ENCODE data around the gene TMEM167A.
"Not testable (repeated sequence)": the region's sequence is repeated elsewhere in the genome, so short reads cannot be mapped to it uniquely, and the experiment has no call there.

TMEM167A gene

DNA sequence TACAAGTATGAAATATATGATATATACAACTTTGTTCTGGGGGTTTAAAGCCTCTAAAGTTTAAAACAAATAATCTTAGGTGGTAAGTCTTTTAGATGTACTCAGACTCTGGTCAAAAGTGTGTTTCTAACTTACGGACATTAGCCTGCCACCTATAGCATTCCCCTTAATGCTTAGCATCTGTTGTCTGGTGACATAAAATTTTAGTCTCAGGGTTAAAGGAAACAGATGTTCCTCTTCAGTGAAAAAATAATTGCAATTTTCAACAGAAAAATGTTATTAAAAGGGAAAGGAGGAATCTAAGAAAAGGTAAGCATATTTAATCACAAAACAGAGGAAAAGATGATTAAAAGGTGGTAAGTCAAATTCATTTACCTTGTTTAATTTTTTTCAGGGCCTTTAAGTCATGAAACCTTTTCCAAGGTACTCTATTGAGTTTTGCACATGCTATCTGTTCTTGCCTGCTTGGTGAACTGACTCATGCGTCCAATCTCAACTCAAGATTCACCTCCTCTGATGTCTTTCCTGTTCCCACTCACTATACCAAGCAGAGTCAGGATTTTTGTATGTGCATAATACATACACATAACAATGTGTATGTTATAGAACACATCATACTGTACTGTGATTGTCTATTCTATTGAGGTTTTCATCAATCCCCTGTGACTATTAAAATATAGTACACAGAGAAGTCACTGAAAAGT is 7.9 kb downstream of the TMEM167A start:
- peaks cover 0 to 26% (median 5%) of the 10 kb centered on the region in 4 experiments for H3K36me3 ChIP-seq (ENCODE audit: control insufficient read depth in 4 of 4, insufficient read depth in 4 of 4, low read length in 3 of 4)
- peak in 2 of 3 donors; percentile 65 to 79 for DNase-seq
- peak overlapping the region in 1 of 7 experiments; percentile 7 for H3K4me3 ChIP-seq (ENCODE audit: control insufficient read depth in 1 of 7, extremely low read depth in 1 of 7, insufficient read depth in 4 of 7, low read depth in 2 of 7, low read length in 6 of 7)
- no peaks in the 10 kb centered on the region for H3K9me3 ChIP-seq (ENCODE audit: control extremely low read depth in 1 of 5, control insufficient read depth in 4 of 5, insufficient read depth in 2 of 5, low read depth in 1 of 5, low read length in 4 of 5)
- POLR2A ChIA-PET, result no interaction called here
- H3K4me1 ChIP-seq (ENCODE audit: control extremely low read depth in 1 of 4, control insufficient read depth in 4 of 4, insufficient read depth in 4 of 4, low read length in 3 of 4), result peaks cover 9 to 19% (median 17%) of the 10 kb centered on the region in 4 experiments
- no peaks in the 10 kb centered on the region for H3K27me3 ChIP-seq (replicated peaks in 2 of 5; ENCODE audit: control insufficient read depth in 4 of 5, insufficient read depth in 5 of 5, low read length in 4 of 5)
- CTCF ChIA-PET, result no interaction called here
- WGBS (ENCODE audit: insufficient coverage), result no CpG with 5 or more reads among the region's 2 CpGs
- H3K27ac ChIP-seq (ENCODE audit: insufficient read depth in 1 of 2, low read depth in 1 of 2, low read length in 2 of 2, poor library complexity in 1 of 2, severe bottlenecking in 2 of 2), result peak overlapping the region; percentile 31 to 42

DNA sequence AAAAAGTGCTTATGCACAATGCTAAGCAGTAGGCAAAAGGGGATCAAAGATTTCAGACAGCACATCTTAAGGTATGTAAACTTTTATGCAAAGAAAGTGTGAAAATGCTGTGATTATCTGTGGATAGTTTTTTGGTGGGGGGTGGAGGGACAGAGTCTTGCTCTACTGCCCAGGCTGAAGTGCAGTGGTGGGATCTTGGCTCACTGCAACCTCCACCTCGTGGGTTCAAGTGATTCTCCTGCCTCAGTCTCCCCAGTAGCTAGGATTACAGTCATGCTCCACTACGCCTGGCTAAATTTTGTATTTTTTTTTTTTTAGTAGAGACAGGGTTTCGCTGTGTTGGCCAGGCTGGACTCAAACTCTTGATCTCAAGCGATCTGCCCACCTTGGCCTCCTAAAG is 9.8 kb downstream of the TMEM167A start:
- CTCF ChIA-PET; H3K9me3 ChIP-seq (ENCODE audit: control extremely low read depth in 1 of 5, control insufficient read depth in 4 of 5, insufficient read depth in 2 of 5, low read depth in 1 of 5, low read length in 4 of 5); H3K27ac ChIP-seq (ENCODE audit: insufficient read depth in 1 of 2, low read depth in 1 of 2, low read length in 2 of 2, poor library complexity in 1 of 2, severe bottlenecking in 2 of 2); H3K4me3 ChIP-seq (ENCODE audit: control insufficient read depth in 1 of 7, extremely low read depth in 1 of 7, insufficient read depth in 4 of 7, low read depth in 2 of 7, low read length in 6 of 7); POLR2A ChIA-PET; DNase-seq; H3K27me3 ChIP-seq (replicated peaks in 2 of 5; ENCODE audit: control insufficient read depth in 4 of 5, insufficient read depth in 5 of 5, low read length in 4 of 5): not testable (repeated sequence)
- H3K36me3 ChIP-seq (ENCODE audit: control insufficient read depth in 4 of 4, insufficient read depth in 4 of 4, low read length in 3 of 4), result peaks cover 0 to 27% (median 6%) of the 10 kb centered on the region in 4 experiments
- peaks cover 9 to 19% (median 17%) of the 10 kb centered on the region in 4 experiments for H3K4me1 ChIP-seq (ENCODE audit: control extremely low read depth in 1 of 4, control insufficient read depth in 4 of 4, insufficient read depth in 4 of 4, low read length in 3 of 4)
- 100% methylated on average over 2 of the region's 4 CpGs for WGBS (ENCODE audit: insufficient coverage)

DNA sequence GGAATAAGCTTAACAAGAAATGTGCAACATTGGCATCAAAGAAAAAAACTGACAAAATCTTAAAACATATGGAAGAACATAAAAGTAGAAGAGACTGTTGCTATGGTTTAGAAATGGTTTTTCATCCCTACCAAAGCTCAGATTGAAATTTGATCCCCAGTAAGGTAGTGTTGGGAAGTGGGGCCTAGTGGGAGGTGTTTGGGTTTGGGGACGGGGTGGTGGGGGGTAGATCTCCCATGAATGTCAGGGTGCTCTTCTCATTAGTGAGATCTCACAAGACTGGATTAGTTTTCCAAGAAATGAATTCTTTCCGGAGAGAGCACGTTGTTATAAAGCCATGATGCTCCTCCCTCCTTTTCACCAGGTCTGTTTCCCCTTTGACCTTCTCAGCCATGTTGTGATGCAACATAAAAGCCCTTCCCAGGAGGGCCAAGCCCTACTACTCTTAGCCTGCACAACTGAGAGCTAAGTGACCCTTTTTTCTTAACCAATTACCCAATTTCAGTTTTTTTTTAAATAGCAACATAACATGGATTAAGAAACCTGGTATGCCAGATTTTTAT is 10.6 kb downstream of the TMEM167A start:
- ChIA-PET CTCF (no interaction called here), POLR2A (no interaction called here)
- Histone ChIP-seq H3K4me3 (ENCODE audit: control insufficient read depth in 1 of 7, extremely low read depth in 1 of 7, insufficient read depth in 4 of 7, low read depth in 2 of 7, low read length in 6 of 7) (no peak overlapping the region), H3K4me1 (ENCODE audit: control extremely low read depth in 1 of 4, control insufficient read depth in 4 of 4, insufficient read depth in 4 of 4, low read length in 3 of 4) (peaks cover 9 to 19% (median 17%) of the 10 kb centered on the region in 4 experiments), H3K9me3 (ENCODE audit: control extremely low read depth in 1 of 5, control insufficient read depth in 4 of 5, insufficient read depth in 2 of 5, low read depth in 1 of 5, low read length in 4 of 5) (no peaks in the 10 kb centered on the region), H3K27ac (ENCODE audit: insufficient read depth in 1 of 2, low read depth in 1 of 2, low read length in 2 of 2, poor library complexity in 1 of 2, severe bottlenecking in 2 of 2) (no peak overlapping the region), H3K27me3 (replicated peaks in 2 of 5; ENCODE audit: control insufficient read depth in 4 of 5, insufficient read depth in 5 of 5, low read length in 4 of 5) (no peaks in the 10 kb centered on the region), H3K36me3 (ENCODE audit: control insufficient read depth in 4 of 4, insufficient read depth in 4 of 4, low read length in 3 of 4) (peaks cover 0 to 27% (median 8%) of the 10 kb centered on the region in 4 experiments)
- 97% methylated on average over 3 of the region's 3 CpGs for WGBS (ENCODE audit: insufficient coverage)
- no peak for DNase-seq

DNA sequence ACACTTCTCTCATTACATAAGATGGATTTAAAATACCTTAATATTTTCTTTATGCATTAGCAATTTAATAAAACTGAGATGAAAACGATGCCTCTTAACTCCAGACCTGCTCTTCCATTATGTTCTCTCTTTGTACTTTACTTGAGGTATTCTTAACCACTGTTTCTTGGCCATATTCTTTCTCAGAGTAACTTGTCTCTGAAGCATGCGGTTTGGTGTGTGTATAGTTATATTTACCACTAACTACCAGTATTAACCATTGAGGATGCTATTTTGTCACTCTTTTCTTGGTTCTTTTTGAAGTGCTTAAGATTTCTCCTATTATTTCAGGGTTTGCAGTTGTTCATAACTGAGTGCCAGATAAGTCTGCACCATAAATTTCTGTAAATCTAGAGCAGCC is 17.9 kb downstream of the TMEM167A start:
- H3K27me3 ChIP-seq (replicated peaks in 2 of 5; ENCODE audit: control insufficient read depth in 4 of 5, insufficient read depth in 5 of 5, low read length in 4 of 5), result no peaks in the 10 kb centered on the region
- no peak overlapping the region for H3K27ac ChIP-seq (ENCODE audit: insufficient read depth in 1 of 2, low read depth in 1 of 2, low read length in 2 of 2, poor library complexity in 1 of 2, severe bottlenecking in 2 of 2)
- 83% methylated on average over 1 of the region's 2 CpGs for WGBS (ENCODE audit: insufficient coverage)
- POLR2A ChIA-PET, result no interaction called here
- peaks cover 0 to 4% (median 0%) of the 10 kb centered on the region in 4 experiments for H3K4me1 ChIP-seq (ENCODE audit: control extremely low read depth in 1 of 4, control insufficient read depth in 4 of 4, insufficient read depth in 4 of 4, low read length in 3 of 4)
- no peaks in the 10 kb centered on the region for H3K9me3 ChIP-seq (ENCODE audit: control extremely low read depth in 1 of 5, control insufficient read depth in 4 of 5, insufficient read depth in 2 of 5, low read depth in 1 of 5, low read length in 4 of 5)
- H3K36me3 ChIP-seq (ENCODE audit: control insufficient read depth in 4 of 4, insufficient read depth in 4 of 4, low read length in 3 of 4), result peaks cover 6 to 58% (median 28%) of the 10 kb centered on the region in 4 experiments
- H3K4me3 ChIP-seq (ENCODE audit: control insufficient read depth in 1 of 7, extremely low read depth in 1 of 7, insufficient read depth in 4 of 7, low read depth in 2 of 7, low read length in 6 of 7), result no peak overlapping the region
- CTCF ChIA-PET, result interaction anchor here (0.9 to 1.5 kb wide), 2 partner anchors 24 to 370 kb away, joined by 3 to 5 read pairs; no protein-coding TSS in a partner anchor
- DNase-seq, result no peak

GRCh38 chr5:83058726-83059125 is 18.5 kb downstream of the TMEM167A start:
- POLR2A ChIA-PET, result no interaction called here
- H3K9me3 ChIP-seq (ENCODE audit: control extremely low read depth in 1 of 5, control insufficient read depth in 4 of 5, insufficient read depth in 2 of 5, low read depth in 1 of 5, low read length in 4 of 5), result no peaks in the 10 kb centered on the region
- DNase-seq, result no peak
- H3K27me3 ChIP-seq (replicated peaks in 2 of 5; ENCODE audit: control insufficient read depth in 4 of 5, insufficient read depth in 5 of 5, low read length in 4 of 5), result no peaks in the 10 kb centered on the region
- no peak overlapping the region for H3K4me3 ChIP-seq (ENCODE audit: control insufficient read depth in 1 of 7, extremely low read depth in 1 of 7, insufficient read depth in 4 of 7, low read depth in 2 of 7, low read length in 6 of 7)
- H3K36me3 ChIP-seq (ENCODE audit: control insufficient read depth in 4 of 4, insufficient read depth in 4 of 4, low read length in 3 of 4), result peaks cover 6 to 59% (median 27%) of the 10 kb centered on the region in 4 experiments
- CTCF ChIA-PET, result interaction anchor here (0.9 to 1.5 kb wide), 2 partner anchors 24 to 370 kb away, joined by 3 to 5 read pairs; no protein-coding TSS in a partner anchor
- peaks cover 0 to 4% (median 0%) of the 10 kb centered on the region in 4 experiments for H3K4me1 ChIP-seq (ENCODE audit: control extremely low read depth in 1 of 4, control insufficient read depth in 4 of 4, insufficient read depth in 4 of 4, low read length in 3 of 4)
- no peak overlapping the region for H3K27ac ChIP-seq (ENCODE audit: insufficient read depth in 1 of 2, low read depth in 1 of 2, low read length in 2 of 2, poor library complexity in 1 of 2, severe bottlenecking in 2 of 2)

DNA sequence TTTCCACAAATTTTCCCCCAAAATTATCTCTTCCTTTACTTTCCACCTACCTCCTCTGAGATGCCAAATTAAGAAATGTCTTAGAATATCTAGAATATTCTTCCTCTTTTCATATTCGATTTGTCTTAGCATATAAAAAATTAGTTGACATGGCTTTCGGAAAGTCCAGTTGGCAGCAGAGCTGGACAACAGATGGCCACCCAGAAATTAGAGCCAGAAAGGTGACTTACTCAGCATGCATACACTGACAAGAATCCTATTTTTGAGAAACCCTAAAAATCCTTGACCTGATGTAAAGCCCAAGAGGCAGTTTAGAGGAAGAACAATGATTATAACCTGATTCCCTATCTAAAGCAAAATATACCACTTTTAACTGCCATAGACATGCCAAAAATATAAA is 22.0 kb downstream of the TMEM167A start:
- no peak for DNase-seq
- WGBS (ENCODE audit: insufficient coverage), result no CpG with 5 or more reads among the region's 2 CpGs
- POLR2A ChIA-PET, result no interaction called here
- H3K4me3 ChIP-seq (ENCODE audit: control insufficient read depth in 1 of 7, extremely low read depth in 1 of 7, insufficient read depth in 4 of 7, low read depth in 2 of 7, low read length in 6 of 7), result no peak overlapping the region
- peaks cover under 1 to 44% (median 18%) of the 10 kb centered on the region in 4 experiments for H3K36me3 ChIP-seq (ENCODE audit: control insufficient read depth in 4 of 4, insufficient read depth in 4 of 4, low read length in 3 of 4)
- no peaks in the 10 kb centered on the region for H3K9me3 ChIP-seq (ENCODE audit: control extremely low read depth in 1 of 5, control insufficient read depth in 4 of 5, insufficient read depth in 2 of 5, low read depth in 1 of 5, low read length in 4 of 5)
- no peaks in the 10 kb centered on the region for H3K27me3 ChIP-seq (replicated peaks in 2 of 5; ENCODE audit: control insufficient read depth in 4 of 5, insufficient read depth in 5 of 5, low read length in 4 of 5)
- H3K4me1 ChIP-seq (ENCODE audit: control extremely low read depth in 1 of 4, control insufficient read depth in 4 of 4, insufficient read depth in 4 of 4, low read length in 3 of 4), result peaks cover 0 to 4% (median 0%) of the 10 kb centered on the region in 4 experiments
- CTCF ChIA-PET, result interaction anchor here (1.3 kb wide), 1 partner anchor 409 kb away, joined by 3 read pairs; no protein-coding TSS in a partner anchor
- no peak overlapping the region for H3K27ac ChIP-seq (ENCODE audit: insufficient read depth in 1 of 2, low read depth in 1 of 2, low read length in 2 of 2, poor library complexity in 1 of 2, severe bottlenecking in 2 of 2)

- Histone ChIP-seq H3K27ac (ENCODE audit: insufficient read depth in 1 of 2, low read depth in 1 of 2, low read length in 2 of 2, poor library complexity in 1 of 2, severe bottlenecking in 2 of 2) (no peak overlapping the region), H3K9me3 (ENCODE audit: control extremely low read depth in 1 of 5, control insufficient read depth in 4 of 5, insufficient read depth in 2 of 5, low read depth in 1 of 5, low read length in 4 of 5) (no peaks in the 10 kb centered on the region), H3K27me3 (replicated peaks in 2 of 5; ENCODE audit: control insufficient read depth in 4 of 5, insufficient read depth in 5 of 5, low read length in 4 of 5) (no peaks in the 10 kb centered on the region), H3K36me3 (ENCODE audit: control insufficient read depth in 4 of 4, insufficient read depth in 4 of 4, low read length in 3 of 4) (peaks cover 2 to 25% (median 9%) of the 10 kb centered on the region in 4 experiments), H3K4me1 (ENCODE audit: control extremely low read depth in 1 of 4, control insufficient read depth in 4 of 4, insufficient read depth in 4 of 4, low read length in 3 of 4) (no peaks in the 10 kb centered on the region), H3K4me3 (ENCODE audit: control insufficient read depth in 1 of 7, extremely low read depth in 1 of 7, insufficient read depth in 4 of 7, low read depth in 2 of 7, low read length in 6 of 7) (no peak overlapping the region)
- 88% methylated on average over 1 of the region's 4 CpGs for WGBS (ENCODE audit: insufficient coverage)
- CTCF ChIA-PET, result interaction anchor here (1.0 to 1.2 kb wide), 2 partner anchors 13 to 57 kb away, joined by 3 read pairs; no protein-coding TSS in a partner anchor
- POLR2A ChIA-PET, result no interaction called here
- no peak for DNase-seq
Observed at GRCh38 chr5:83050723-83051340, 26.4 kb downstream of the TMEM167A start.

Measured in common myeloid progenitor, CD34-positive (primary cell).